GM12891 (cell line): ENCODE measurements around the gene RNF150.

Experiments
- POLR2A ChIP-seq: IDR thresholded peaks from 2 replicates; pipeline ENCODE4 v1.6.1; 2011; ENCODE audit warnings: low read depth, low read length, control low read depth
- POLR2AphosphoS5 ChIP-seq: IDR thresholded peaks from 2 replicates; pipeline ENCODE4 v1.6.1; 2011; ENCODE audit warnings: low read depth, low read length, control low read depth

DNA sequence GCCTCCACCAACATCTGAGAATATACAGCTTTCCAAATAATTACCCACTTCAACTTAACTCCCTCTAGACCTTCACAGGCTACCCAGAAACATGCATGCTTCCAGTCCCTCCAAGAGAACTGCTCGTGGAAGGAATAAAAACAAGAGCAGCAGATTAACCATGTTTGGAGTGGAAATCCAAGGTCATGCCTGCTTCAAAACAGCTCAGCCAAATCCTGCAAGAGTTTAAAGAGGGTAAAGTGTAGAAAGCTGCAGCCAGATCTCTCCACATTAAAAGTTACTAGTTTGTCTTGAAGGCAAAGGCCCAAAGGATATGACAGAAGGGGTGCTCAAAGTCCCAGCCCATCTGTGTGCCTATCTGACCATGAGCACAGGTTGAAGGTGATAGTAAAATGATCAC is 139.3 kb downstream of the RNF150 start:
- no peak for TF ChIP-seq POLR2AphosphoS5
- no peak for TF ChIP-seq POLR2A
